Fibroblast of the conjunctiva (primary cell): ENCODE measurements around the gene LRBA.

ENCODE experiments used
- DNase-seq: peaks from one replicate; pipeline ENCODE4 v3.0.0-alpha.2; 2010; ENCODE audit warnings: low read depth

The LRBA gene

DNA sequence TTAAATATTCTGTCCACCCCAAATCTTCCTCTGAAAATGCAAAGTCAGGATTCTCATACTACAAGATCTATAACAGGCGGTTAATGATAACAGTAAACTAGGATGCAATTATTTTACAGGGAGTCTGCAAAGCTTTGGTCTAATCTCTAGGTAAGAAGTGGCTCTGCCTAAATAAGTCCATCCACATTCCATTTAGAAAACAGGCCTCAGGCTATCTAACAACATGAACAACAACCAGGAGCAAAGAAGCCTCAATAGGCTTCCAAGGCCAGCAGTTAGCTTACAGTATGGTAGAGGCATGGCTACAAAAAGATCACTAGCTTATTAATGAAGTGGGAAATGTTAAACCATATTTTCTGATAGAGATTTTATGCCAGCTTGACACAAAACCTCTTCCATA, 426.8 kb downstream of the LRBA start:
- DNase-seq = no peak

DNA sequence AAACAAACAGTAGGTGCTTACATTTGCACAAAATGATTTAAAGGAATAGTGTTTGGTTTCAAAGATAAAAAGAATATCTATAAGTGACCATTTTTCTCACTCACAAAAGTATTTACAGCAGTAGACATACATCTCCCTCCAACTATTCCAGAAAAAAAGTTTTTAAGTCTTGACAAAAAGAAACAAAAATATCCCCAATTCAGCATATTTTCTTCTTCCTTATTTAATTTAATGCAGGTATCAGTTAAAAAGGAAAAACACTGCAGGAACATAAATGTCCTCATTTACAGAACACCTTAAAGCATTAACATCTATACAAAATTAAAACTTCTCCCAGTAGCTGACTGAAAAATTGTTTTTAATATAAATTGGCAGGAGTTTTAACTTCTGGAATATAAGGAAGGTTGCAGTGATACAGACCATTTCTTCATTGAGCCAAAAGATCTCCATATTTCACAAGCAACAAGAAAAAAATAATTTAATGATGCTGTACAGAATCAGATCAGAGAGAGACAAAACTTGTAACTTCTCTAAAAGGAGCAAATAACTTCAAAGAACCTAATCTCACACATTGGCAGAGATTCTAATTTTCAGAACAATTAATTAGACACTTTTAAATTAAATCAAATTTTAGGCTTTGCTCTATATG, 428.8 kb downstream of the LRBA start:
- no peak for DNase-seq

DNA sequence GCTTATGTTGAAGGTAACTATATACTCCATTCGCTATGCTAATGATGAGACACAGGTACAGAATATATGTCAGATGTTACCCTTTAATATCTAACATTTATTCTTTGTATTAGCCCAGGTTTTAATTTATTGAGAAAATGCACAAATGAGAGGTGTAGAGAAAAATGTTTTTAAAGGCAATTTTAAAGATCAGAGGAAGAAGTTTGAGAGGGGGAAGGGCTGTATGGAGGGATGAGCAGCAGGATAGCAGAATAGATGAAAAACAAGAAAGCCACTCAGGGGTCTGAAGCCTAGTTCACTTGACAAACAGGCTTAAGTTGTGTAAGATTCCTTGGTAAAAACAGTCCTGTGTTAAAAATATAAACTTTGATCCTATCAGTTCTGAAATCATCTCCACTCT, 429.5 kb downstream of the LRBA start:
- no peak for DNase-seq

DNA sequence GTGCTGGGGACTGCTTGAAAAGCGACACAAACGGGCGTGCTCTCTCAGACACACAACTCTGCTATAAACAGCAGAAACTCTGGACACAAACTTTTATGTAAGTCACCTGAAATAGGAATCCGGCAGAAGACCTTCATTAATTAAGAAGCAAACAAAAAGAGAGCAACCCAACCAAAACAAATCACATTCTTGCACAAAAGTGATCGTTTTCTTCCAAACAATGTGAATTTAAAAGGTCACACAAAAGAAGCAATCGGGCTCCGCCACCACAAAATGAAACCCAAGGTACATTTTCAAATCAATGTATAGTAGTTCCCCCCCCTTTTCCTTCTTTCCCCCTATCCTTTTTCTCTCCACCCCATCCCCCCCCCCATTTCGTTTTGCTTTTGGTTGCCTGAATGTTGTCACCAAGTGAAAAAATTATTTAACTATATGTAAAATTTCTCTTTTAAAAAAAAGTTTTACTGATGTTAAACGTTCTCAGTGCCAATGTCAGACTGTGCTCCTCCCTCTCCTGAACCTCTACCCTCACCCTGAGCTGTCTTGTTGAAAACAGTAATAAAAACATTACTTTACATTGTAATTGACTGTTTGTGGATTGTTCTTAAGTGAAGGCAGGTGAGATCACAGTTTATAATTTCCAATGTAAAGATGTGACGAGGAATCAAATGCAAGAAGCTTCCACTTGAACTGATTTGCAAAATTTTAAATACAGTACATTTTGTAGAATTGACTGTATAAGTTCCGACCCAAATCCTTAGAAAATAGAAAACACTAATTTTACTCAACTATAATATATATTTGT, 430.8 kb downstream of the LRBA start:
- no peak for DNase-seq

DNA sequence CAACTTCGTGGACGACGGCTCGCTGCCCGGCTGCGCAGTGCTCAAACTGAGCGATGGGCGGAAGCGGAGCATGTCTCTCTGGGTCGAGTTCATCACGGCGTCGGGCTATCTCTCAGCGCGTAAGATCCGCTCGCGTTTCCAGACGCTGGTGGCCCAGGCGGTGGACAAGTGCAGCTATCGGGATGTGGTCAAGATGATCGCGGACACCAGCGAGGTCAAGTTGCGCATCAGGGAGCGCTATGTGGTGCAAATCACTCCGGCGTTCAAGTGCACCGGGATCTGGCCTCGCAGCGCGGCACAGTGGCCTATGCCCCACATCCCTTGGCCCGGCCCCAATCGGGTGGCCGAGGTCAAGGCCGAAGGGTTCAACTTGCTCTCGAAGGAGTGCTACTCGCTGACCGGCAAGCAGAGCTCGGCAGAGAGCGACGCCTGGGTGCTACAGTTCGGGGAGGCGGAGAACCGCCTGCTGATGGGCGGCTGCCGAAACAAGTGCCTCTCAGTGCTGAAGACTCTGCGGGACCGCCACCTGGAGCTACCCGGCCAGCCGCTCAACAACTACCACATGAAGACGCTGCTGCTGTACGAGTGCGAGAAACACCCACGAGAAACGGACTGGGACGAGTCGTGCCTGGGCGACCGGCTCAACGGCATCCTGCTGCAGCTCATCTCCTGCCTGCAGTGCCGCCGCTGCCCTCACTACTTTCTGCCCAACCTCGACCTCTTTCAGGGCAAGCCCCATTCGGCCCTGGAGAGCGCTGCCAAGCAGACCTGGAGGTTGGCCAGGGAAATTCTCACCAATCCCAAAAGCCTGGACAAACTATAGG, 431.6 kb downstream of the LRBA start:
- no peak for DNase-seq

DNA sequence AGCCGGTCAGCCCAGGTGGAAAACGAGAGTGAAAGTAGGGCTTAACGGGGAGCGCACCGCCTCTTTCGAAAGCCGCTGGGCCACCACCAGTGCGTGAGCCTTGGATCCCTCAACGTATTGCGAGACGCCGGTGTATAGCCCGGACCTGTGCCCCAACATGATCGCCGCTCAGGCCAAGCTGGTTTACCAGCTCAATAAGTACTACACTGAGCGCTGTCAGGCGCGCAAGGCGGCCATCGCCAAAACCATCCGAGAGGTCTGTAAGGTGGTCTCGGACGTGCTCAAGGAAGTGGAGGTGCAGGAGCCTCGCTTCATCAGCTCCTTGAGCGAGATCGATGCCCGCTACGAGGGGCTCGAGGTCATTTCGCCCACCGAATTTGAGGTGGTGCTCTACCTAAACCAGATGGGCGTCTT, 432.2 kb downstream of the LRBA start:
- DNase-seq = no peak

DNA sequence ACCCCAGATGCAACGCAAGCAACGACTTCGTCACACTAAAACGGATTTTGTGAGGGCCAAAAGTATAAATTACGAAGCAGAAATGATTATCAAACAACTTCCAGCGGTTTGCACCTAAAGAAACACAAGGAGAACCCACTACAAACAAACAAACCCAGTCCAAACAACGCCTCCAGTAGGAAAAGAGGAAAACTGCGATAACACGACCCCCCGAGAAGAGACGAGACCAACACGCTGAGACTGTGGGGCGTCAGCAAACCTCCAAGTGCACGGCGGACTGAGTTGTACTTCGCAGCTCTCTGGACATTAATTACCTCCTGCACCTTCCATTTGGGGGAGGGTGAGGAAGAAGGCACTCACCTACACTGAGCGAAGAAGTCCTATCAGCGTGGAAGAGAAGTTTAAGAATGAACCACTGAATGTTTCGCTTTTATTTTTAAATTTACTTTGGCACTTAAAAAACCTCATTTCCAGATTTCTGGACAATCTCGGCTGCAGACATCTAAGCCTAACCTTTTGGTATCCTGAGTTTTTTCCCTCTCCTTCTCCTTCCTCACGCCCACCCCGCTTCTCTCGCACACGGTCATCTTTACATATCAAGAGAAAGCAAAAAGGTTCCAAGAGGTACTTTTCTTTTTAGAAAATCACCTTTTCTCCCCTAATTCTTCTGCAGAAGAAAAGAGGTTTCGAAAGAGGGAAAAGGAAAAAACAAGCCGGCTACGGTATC, 432.8 kb downstream of the LRBA start, which contains the start of gene MAB21L2:
Gene MAB21L2, plus strand, starts transcription at position 6 of the 727 bp plus-strand sequence. CDS start 879 bp downstream, outside the sequence.
- DNase-seq = no peak

DNA sequence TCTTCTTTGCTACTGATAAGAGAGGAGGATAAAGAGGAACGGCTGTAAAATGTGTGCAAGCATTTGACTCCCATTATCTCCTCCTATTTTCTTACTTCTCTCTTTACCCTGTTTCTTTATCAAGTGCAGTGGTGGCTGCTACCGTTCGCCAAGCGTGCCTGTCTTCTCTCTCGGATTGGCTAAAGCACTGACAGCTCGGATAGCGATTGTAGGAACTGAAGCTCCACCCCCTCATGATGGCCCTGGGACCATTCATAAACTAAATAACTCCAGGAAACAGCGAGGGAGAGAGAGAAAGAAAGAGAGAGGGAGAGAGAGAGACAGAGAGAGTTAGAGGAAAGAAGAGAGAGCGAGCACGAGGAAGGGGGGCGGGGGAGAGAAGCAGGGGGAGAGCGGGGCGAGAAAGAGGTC, 433.4 kb downstream of the LRBA start:
- no peak for DNase-seq

DNA sequence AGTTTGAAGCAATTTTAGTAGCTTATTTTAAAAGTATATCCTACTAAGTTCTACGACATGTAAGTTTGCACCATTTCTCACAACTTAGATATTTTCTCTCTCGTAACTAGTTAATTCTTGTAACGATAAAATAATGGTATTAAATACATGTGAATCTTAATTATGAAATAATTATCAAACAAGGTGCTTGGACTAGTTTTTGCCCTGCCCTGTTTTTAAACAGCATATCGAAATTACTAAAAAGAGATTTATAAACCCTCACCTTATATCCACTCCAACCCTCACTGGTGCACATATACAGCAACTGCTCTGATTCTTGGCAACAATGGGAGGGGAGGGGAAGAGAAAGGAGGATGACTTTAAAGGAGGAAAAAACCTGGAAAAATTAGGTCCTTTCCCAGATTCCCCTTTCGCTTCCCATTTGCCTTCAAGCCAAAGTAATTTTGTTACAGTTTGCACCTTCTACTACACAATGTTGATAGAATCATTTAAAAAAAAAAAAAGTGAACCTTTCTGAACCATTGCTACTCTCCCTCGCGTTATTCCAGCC, 434.0 kb downstream of the LRBA start:
- no peak for DNase-seq

DNA sequence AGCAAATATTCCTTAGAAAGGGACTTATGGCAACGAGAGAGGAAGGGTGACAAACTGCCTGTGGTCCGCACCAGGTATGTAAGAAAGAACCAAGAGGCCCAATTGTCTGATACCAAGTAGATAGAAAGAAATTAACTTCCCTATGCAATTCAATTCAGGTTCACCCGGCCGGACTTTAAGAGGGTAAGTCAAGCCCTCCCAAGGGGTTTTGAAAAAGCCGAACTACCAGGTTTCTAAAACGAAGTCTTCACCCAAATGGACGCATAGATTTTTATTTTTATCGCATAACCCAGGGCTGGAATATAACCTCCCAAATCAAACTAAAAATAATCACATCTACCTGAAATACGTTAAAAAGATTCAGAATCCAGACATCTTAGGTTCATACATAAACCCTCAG, 434.8 kb downstream of the LRBA start:
- no peak for DNase-seq

DNA sequence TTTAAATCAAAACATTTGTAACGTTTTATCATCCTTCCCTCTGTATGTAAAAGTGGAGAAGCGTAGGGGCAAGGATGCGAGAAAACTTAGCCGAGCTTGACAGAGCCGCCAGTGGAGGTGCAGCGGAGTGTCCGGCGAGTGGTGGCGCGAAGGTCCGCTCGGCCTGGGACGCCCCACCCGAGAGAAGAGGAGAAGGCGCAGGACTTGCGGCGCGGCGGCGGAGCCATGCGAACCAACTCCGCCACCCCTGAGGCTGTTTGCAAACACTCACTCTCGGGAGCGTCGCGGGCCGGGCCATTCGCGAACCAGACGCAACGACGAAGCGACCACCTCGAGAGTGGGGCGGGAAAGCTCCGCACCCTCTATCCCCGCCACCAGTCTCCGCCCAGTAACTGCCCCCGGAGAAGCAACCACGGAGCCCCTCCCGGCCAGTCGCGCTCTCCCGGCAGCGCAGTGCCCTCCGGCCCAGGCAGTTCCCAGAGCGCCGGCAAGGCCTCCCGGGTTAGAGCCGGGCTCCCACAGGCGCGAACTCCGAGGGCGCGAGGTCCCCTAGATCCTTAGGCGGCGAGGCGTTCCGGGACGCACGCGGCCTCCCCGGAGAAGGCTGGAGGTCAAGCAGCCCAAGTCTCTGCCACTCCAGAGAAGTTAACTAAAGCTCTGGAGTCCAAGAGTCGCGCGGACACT, 435.4 kb downstream of the LRBA start:
- DNase-seq = no peak

DNA sequence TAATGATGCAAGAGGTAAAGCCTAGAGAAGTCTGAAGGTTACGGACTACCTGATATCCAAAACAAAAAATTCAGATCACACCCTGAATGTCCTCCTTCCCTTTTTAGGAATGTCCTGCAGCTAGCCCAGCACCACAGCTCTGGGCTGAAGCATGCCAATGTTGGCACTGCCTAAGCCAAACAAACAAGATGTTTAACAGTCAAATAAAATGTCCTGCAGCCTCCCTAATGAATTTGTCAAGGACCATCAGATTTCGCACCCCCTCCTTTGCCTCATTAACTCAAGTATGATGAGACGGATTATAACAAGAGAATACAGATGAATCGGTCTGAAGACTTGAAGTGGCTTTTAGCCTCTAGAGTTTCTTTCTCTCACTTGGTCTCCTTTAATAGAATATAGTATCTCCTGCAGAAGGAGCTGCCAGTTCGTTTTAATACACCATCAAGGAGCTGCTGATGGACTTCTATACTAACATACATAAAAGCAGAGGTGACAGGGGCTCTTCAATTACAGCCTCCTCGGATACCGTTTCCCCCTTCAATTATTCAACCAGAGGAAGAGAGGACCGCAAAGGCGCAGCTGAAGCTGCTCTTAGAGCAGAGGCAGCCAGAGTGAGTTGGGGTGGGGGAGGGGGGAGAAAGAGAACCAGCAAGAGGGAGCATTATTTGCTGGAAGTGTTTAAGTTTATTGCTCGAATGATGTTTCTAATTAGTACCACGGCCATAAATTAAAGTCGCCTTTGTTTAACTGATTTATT, 436.2 kb downstream of the LRBA start:
- DNase-seq = no peak

DNA sequence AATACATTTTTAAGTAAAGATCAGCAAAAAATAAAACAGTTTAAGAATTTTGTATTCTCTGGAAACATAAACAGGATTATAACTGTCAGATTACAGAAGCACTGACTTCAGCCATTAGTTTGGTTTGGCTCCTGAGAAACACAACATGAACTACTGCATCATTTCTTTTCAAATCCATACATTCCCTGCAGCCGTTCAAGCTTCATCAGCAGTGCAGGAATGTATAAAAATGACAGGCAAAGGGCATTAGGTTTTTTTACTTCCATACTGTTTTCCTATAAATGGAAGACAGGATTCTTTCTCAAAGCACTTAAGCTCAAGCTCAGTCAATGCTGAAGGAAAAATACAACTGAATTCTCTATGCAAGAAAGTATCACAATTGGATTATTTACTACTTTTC, 437.3 kb downstream of the LRBA start:
- DNase-seq = no peak

DNA sequence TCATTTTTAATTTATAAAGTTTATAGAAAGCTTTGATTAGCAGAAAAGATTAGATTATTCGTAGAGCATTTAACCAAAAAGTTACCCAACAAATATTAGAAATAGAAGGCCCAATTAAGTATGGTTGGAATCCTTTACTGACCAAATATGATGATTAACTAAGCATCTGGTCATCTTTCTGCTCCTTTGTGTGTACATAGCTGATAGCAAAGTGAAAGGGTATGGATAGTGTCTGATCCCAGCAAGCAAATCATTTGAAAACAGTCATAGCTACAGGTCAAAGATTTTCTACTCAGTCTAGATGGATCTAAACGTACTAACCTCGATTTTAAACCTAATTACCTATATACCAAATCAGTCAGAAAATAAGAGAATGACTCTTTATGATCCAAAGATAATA, 440.4 kb downstream of the LRBA start:
- DNase-seq = no peak

DNA sequence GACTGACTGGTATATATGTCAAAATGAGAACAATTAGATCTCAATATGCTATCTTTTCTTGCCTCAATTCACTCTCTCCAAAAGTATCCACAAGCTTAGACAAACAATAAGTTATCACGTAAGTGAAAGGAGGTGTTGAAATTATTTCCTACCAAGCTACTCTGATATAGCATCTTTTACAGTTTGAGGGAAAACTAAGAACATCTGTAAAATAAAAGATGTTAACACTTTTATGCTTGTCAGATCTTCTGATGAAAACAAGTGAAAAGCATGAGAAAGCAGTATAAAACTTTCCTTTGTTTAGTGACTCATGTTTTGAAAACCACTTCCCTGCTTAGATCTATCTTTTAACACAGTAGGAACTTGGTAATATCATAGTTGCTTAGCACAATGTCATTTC, 441.6 kb downstream of the LRBA start:
- no peak for DNase-seq

DNA sequence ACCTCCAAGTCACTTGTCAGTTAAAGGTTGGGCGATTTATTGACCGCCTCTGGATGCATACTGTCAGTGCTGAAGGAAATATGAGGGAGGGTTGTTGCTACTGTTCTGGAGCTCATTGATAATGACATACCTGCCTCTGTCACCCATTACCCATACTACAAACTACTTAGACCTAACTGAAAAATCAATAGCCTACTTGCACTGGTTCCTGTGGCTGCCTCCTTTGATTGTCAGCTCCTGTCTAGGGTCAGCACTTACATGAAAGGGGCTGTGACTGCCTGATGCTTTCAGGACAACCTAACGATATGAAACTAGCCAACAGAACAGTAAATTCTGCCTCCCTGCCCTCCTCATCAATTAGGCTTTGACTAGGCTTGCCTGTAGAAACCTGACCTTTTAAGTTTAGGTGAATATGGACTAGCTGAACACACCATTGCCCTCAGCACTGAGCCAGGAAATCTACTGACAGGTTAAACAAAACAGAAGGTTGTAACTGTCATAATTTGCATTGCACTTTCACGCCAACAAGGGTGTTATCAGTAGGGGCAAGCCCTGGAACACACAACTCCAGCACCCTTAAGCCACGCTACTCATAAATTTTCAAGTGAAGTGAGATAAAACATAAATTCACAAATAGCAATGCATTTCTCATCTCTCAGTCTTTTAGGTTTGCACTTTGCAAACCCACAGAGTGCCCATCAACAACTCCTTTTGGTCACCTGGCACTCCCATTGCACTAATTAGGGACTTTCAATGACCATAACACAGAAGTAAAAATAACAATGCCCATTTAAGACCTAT, 442.2 kb downstream of the LRBA start:
- DNase-seq = no peak

DNA sequence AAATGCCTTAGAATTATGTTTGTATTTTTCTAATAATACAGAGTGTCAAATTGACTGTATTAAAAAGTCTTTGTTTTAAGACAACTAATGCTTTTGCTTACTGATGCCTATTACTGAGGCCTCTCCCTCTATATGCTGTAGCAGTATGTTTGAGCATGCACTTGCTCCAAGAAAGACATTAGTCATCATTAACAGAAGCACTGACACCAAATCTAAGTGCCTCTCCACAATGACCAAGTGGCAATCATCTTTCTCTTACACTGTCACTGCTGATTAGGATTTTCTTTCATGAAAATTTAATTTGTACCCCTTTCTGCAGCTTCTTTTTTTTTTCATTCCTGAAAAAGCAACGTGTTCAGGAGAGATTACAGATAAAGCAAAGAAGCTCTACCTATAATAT, 444.2 kb downstream of the LRBA start:
- DNase-seq = no peak

DNA sequence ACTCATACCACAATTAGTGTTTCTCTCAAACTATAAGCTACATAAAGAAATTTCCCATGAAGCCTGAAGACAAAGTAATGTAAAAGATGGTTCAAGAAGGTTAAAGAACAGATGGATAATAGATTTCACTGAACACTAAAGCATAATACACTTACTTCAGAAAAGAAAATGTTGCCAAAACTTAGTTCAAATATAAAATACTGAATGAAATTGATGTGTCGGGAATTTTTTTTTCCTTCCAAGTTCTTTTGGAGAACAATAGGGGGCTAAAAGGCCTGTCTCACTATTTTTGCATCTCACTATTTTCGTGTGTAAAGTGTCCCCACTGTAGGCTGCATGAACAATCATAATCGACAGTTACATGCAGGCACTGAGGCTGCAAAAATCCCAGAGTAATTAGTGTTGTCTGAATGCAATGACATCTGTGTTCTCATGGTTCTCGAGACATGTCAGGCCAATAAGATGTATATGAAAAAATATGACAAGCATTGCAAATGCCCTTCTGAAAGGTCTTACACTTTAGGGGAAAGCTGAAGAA, 445.0 kb downstream of the LRBA start:
- no peak for DNase-seq

DNA sequence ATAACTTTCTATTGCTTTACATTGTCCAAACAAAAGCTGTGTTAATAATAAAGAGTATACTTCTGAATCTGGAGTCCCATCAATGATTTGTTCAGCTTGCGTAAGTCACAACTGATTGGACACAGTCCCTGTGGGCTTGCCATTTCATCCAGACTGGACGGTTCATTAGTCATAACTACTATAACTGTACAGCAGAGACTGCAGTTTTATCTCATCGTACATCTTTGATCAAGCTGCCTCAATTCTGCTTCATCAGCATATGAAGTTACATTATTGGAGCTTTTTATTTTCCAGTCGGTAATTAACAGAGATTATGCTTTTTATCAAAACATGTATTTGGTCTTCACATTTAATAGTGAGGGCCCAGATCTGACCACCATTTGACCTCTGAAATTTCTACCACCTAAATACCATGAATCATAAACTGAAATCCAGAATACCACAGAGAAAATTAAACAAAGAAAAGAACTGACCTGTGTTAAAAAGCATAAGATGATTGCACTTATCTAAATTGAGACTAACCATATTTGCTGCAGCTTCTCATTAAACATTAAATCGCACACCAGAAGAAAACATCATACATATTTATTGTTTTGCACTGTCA, 445.6 kb downstream of the LRBA start:
- DNase-seq = no peak
